GM23338 (cell line): ENCODE data around the gene MDN1. TPM values are rescaled to one million over a fixed set of nuclear protein-coding genes. Genes with fewer than 3 reads are reported as not detected.
A peak's percentile ranks its signal among the peaks of the same experiment; 100 is the strongest.
"Not testable (repeated sequence)": the region's sequence is repeated elsewhere in the genome, so short reads cannot be mapped to it uniquely, and the experiment has no call there.

Source experiments
- ATAC-seq: fragments of 200-7000 bp; cut with Tn5 transposase; 3 replicates; pipeline ENCODE4 v1.9.1; 2020
- DNase-seq: peaks from one replicate; pipeline ENCODE4 v3.0.0-alpha.2; 2015; ENCODE audit warnings: low spot score
- H2AFZ ChIP-seq: fragments of 200-600 bp; sonication (generic); 2 replicates; pipeline ENCODE4 v1.8.0; 2016; ENCODE audit warnings: antibody characterized with exemption, mild to moderate bottlenecking, moderate library complexity
- H3F3A ChIP-seq: fragments of 200-600 bp; sonication (generic); replicated peaks from 2 replicates; pipeline ENCODE4 v1.8.0; 2017; ENCODE audit warnings: antibody characterized with exemption, mixed run types, low read depth
- H3K27ac ChIP-seq: fragments of 200-600 bp; sonication (generic); 2 replicates; pipeline ENCODE4 v1.6.1; 2016; ENCODE audit warnings: low read depth
- H3K27me3 ChIP-seq: fragments of 200-600 bp; sonication (generic); 2 replicates; pipeline ENCODE4 v1.8.0; 2016; ENCODE audit warnings: mild to moderate bottlenecking, mixed run types, moderate library complexity; ENCODE audit not compliant: insufficient read depth
- H3K36me3 ChIP-seq: fragments of 200-600 bp; sonication (generic); 2 replicates; pipeline ENCODE4 v1.8.0; 2016; ENCODE audit warnings: mild to moderate bottlenecking; ENCODE audit not compliant: insufficient read depth
- H3K4me1 ChIP-seq: fragments of 200-600 bp; sonication (generic); 2 replicates; pipeline ENCODE4 v1.8.0; 2016; ENCODE audit warnings: mild to moderate bottlenecking, moderate library complexity; ENCODE audit not compliant: insufficient read depth
- H3K4me2 ChIP-seq: fragments of 200-600 bp; sonication (generic); 2 replicates; pipeline ENCODE4 v1.7.1; 2017; ENCODE audit warnings: mixed run types
- H3K4me3 ChIP-seq: fragments of 200-600 bp; sonication (generic); 2 replicates; pipeline ENCODE4 v1.6.1; 2016; ENCODE audit warnings: mixed run types
- H3K79me2 ChIP-seq: fragments of 200-600 bp; sonication (generic); replicated peaks from 2 replicates; pipeline ENCODE4 v1.8.0; 2017; ENCODE audit warnings: mild to moderate bottlenecking; ENCODE audit not compliant: insufficient read depth
- H3K9me2 ChIP-seq: fragments of 200-600 bp; sonication (generic); 2 replicates; pipeline ENCODE4 v1.8.0; 2017; ENCODE audit not compliant: insufficient read depth
- H4K20me1 ChIP-seq: fragments of 200-600 bp; sonication (generic); replicated peaks from 2 replicates; pipeline ENCODE4 v1.8.0; 2017; ENCODE audit warnings: mild to moderate bottlenecking; ENCODE audit not compliant: insufficient read depth
- H3K27ac Mint-ChIP-seq: 2 replicates; pipeline ENCODE4 v1.8.0; 2020; ENCODE audit warnings: inconsistent platforms, mild to moderate bottlenecking, moderate library complexity, mixed read lengths
- H3K27me3 Mint-ChIP-seq: 3 replicates; pipeline ENCODE4 v1.8.0; 2022; ENCODE audit warnings: low read depth, mild to moderate bottlenecking, moderate library complexity, mixed read lengths, inconsistent platforms; ENCODE audit not compliant: insufficient read depth, poor library complexity
- H3K36me3 Mint-ChIP-seq: 3 replicates; pipeline ENCODE4 v1.8.0; 2021; ENCODE audit warnings: low read depth, mild to moderate bottlenecking, inconsistent platforms, moderate library complexity, mixed read lengths
- H3K4me1 Mint-ChIP-seq: 3 replicates; pipeline ENCODE4 v1.8.0; 2020; ENCODE audit warnings: mild to moderate bottlenecking, inconsistent platforms, mixed read lengths
- H3K4me3 Mint-ChIP-seq: 3 replicates; pipeline ENCODE4 v1.8.0; 2021; ENCODE audit warnings: moderate library complexity, mild to moderate bottlenecking, inconsistent platforms, mixed read lengths
- H3K9me3 Mint-ChIP-seq: 3 replicates; pipeline ENCODE4 v1.8.0; 2020; ENCODE audit warnings: moderate library complexity, mild to moderate bottlenecking, inconsistent platforms, mixed read lengths
- EZH2 ChIP-seq: fragments of 200-600 bp; sonication (generic); IDR thresholded peaks from one replicate; pipeline ENCODE4 v1.8.0; 2017; ENCODE audit warnings: antibody characterized with exemption, mild to moderate bottlenecking, low read depth; ENCODE audit not compliant: unreplicated experiment
- STAT1 ChIP-seq: IDR thresholded peaks from one replicate; pipeline ENCODE4 v1.6.1; 2016; ENCODE audit warnings: antibody characterized with exemption; ENCODE audit not compliant: unreplicated experiment
- polyA plus RNA-seq: library from polyadenylated mRNA; unstranded; fragments of >200 nt; fragmentation: Nextera tagmentation; extraction: Ambion mirVana; gene quantifications from 2 replicates; pipeline ENCODE4 v1.2.1, GENCODE V29; 2016
- total RNA-seq: library from RNA; depleted of rRNA; stranded (reverse); fragments of >200 nt; shearing (Covaris generic); gene quantifications from 2 replicates; pipeline ENCODE4 v1.2.3, GENCODE V29; 2014
- TF ChIP-seq, protein P1 (sequence below): IDR thresholded peaks from one replicate; pipeline ENCODE4 v1.6.1; 2018; ENCODE audit warnings: antibody characterized with exemption; ENCODE audit not compliant: unreplicated experiment
- TF ChIP-seq, protein P2 (sequence below), 2 experiments: fragments of 200-600 bp in 1 of 2; sonication (generic) in 1 of 2; conservative IDR thresholded peaks; 2 replicates each; pipeline versions ENCODE4 v1.5.1 to v1.6.1; 2016 to 2017; ENCODE audit warnings: antibody characterized with exemption in 2 of 2, low read depth in 2 of 2, mild to moderate bottlenecking in 2 of 2, moderate library complexity in 1 of 2
- TF ChIP-seq, protein P3 (sequence below): IDR thresholded peaks from 2 replicates; pipeline ENCODE4 v1.6.1; 2016; ENCODE audit warnings: antibody characterized with exemption

MDN1 gene
- total and polyA plus RNA-seq, 2 experiments from 2014 or later: 165 to 217 TPM

DNA sequence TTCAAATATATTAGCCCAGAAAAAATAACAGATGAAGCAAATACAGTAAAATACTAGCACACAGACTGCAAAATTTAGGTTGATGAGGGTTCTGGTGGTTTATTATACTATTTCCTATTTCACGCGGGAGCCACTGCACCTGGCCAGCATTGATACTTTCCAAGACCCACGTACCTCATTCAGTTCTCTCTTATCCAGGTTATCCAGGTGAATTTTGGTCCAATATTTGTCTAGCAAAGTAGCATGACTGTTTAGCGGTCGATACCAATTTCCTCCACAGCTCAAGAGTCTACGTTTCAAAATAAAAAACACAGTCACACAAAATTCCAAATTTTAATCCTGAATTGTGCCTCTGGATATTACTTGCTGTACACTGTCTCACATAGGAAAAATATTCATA, 34.8 kb downstream of the MDN1 start:
- H3K27me3 Mint-ChIP-seq: no peaks in the 10 kb centered on the region
- Histone ChIP-seq H3K27ac (peak overlapping the region; percentile 30; the same call in 1 of the 2 replicates), H3K9me2 (no peaks in the 10 kb centered on the region), H2AFZ (no peak overlapping the region), H4K20me1 (peaks cover 17% of the 10 kb centered on the region), H3K4me3 (no peak overlapping the region), H3K36me3 (peaks cover 94% of the 10 kb centered on the region), H3K79me2 (peaks cover 30% of the 10 kb centered on the region), H3F3A (peaks cover 11% of the 10 kb centered on the region; the same call in 1 of the 2 replicates), H3K4me1 (no peaks in the 10 kb centered on the region), H3K4me2 (no peak overlapping the region), H3K27me3 (no peaks in the 10 kb centered on the region)
- ATAC-seq (no peak), DNase-seq (no peak)
- TF ChIP-seq, protein P1, sequence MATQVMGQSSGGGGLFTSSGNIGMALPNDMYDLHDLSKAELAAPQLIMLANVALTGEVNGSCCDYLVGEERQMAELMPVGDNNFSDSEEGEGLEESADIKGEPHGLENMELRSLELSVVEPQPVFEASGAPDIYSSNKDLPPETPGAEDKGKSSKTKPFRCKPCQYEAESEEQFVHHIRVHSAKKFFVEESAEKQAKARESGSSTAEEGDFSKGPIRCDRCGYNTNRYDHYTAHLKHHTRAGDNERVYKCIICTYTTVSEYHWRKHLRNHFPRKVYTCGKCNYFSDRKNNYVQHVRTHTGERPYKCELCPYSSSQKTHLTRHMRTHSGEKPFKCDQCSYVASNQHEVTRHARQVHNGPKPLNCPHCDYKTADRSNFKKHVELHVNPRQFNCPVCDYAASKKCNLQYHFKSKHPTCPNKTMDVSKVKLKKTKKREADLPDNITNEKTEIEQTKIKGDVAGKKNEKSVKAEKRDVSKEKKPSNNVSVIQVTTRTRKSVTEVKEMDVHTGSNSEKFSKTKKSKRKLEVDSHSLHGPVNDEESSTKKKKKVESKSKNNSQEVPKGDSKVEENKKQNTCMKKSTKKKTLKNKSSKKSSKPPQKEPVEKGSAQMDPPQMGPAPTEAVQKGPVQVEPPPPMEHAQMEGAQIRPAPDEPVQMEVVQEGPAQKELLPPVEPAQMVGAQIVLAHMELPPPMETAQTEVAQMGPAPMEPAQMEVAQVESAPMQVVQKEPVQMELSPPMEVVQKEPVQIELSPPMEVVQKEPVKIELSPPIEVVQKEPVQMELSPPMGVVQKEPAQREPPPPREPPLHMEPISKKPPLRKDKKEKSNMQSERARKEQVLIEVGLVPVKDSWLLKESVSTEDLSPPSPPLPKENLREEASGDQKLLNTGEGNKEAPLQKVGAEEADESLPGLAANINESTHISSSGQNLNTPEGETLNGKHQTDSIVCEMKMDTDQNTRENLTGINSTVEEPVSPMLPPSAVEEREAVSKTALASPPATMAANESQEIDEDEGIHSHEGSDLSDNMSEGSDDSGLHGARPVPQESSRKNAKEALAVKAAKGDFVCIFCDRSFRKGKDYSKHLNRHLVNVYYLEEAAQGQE: no peak
- TF ChIP-seq, protein P2, sequence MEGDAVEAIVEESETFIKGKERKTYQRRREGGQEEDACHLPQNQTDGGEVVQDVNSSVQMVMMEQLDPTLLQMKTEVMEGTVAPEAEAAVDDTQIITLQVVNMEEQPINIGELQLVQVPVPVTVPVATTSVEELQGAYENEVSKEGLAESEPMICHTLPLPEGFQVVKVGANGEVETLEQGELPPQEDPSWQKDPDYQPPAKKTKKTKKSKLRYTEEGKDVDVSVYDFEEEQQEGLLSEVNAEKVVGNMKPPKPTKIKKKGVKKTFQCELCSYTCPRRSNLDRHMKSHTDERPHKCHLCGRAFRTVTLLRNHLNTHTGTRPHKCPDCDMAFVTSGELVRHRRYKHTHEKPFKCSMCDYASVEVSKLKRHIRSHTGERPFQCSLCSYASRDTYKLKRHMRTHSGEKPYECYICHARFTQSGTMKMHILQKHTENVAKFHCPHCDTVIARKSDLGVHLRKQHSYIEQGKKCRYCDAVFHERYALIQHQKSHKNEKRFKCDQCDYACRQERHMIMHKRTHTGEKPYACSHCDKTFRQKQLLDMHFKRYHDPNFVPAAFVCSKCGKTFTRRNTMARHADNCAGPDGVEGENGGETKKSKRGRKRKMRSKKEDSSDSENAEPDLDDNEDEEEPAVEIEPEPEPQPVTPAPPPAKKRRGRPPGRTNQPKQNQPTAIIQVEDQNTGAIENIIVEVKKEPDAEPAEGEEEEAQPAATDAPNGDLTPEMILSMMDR (conservative IDR thresholded peaks at IDR 0.05; ENCODE audit: low read depth in 2 of 2): no peak
- TF ChIP-seq, protein P3, sequence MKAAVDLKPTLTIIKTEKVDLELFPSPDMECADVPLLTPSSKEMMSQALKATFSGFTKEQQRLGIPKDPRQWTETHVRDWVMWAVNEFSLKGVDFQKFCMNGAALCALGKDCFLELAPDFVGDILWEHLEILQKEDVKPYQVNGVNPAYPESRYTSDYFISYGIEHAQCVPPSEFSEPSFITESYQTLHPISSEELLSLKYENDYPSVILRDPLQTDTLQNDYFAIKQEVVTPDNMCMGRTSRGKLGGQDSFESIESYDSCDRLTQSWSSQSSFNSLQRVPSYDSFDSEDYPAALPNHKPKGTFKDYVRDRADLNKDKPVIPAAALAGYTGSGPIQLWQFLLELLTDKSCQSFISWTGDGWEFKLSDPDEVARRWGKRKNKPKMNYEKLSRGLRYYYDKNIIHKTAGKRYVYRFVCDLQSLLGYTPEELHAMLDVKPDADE: no peak
- no peak for TF ChIP-seq EZH2
- no peak for TF ChIP-seq STAT1
- no peaks in the 10 kb centered on the region for H3K4me1 Mint-ChIP-seq
- no peak overlapping the region for H3K4me3 Mint-ChIP-seq
- peaks cover 4% of the 10 kb centered on the region; the same call in 1 of the 3 replicates for H3K9me3 Mint-ChIP-seq
- no peak overlapping the region for H3K27ac Mint-ChIP-seq
- peaks cover 94% of the 10 kb centered on the region for H3K36me3 Mint-ChIP-seq

DNA sequence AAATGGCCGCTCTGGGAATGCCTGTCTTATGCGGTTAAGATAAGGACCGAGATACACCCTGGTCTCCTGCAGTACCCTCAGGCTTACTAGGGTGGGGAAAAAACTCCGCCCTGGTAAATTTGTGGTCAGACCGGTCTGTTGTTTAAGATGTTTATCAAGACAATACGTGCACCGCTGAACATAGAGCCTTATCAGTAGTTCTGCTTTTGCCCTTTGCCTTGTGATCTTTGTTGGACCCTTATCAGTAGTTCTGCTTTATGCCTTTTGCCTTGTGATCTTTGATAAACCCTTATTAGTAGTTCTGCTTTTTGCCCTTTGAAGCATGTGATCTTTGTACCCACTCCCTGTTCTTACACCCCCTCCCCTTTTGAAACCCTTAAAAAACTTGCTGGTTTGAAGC, 36.3 kb downstream of the MDN1 start:
- not testable (repeated sequence) for H3K4me3 ChIP-seq, ATAC-seq, H2AFZ ChIP-seq, DNase-seq, H3K27ac ChIP-seq, H3K27me3 ChIP-seq, H3K4me2 ChIP-seq, H3K27me3 Mint-ChIP-seq, H3K4me3 Mint-ChIP-seq, H3K9me3 Mint-ChIP-seq, H3K27ac Mint-ChIP-seq, H3K9me2 ChIP-seq, H3K4me1 Mint-ChIP-seq, H3K4me1 ChIP-seq
- Histone ChIP-seq H3K79me2 (peaks cover 28% of the 10 kb centered on the region), H4K20me1 (peaks cover 13% of the 10 kb centered on the region; the same call in 1 of the 2 replicates), H3K36me3 (peaks cover 91% of the 10 kb centered on the region), H3F3A (peaks cover 10% of the 10 kb centered on the region; the same call in 1 of the 2 replicates)
- peaks cover 93% of the 10 kb centered on the region for H3K36me3 Mint-ChIP-seq
